ENCODE results near the gene TTLL5.

DNA sequence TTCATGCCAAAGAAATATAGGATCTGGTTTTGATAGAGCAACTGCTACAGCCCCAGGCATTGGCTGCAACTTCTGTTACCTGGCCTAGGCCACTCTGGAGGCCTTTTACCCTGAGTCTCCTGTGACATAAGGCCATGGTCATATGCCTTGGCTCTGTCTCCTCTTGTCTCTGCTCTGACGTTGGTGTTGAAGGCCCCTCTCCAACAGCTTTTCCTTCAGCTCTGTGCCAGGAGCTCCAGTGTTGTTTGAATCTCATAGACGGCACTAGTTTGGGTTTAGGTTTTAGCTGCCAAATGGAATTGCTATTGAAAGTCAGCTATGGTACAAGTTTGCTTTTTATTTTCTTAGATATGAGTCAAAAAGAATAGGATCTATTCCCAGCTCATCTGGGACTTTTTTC lies 41.1 kb downstream of the TTLL5 start:
- TF ChIP-seq, protein P1, sequence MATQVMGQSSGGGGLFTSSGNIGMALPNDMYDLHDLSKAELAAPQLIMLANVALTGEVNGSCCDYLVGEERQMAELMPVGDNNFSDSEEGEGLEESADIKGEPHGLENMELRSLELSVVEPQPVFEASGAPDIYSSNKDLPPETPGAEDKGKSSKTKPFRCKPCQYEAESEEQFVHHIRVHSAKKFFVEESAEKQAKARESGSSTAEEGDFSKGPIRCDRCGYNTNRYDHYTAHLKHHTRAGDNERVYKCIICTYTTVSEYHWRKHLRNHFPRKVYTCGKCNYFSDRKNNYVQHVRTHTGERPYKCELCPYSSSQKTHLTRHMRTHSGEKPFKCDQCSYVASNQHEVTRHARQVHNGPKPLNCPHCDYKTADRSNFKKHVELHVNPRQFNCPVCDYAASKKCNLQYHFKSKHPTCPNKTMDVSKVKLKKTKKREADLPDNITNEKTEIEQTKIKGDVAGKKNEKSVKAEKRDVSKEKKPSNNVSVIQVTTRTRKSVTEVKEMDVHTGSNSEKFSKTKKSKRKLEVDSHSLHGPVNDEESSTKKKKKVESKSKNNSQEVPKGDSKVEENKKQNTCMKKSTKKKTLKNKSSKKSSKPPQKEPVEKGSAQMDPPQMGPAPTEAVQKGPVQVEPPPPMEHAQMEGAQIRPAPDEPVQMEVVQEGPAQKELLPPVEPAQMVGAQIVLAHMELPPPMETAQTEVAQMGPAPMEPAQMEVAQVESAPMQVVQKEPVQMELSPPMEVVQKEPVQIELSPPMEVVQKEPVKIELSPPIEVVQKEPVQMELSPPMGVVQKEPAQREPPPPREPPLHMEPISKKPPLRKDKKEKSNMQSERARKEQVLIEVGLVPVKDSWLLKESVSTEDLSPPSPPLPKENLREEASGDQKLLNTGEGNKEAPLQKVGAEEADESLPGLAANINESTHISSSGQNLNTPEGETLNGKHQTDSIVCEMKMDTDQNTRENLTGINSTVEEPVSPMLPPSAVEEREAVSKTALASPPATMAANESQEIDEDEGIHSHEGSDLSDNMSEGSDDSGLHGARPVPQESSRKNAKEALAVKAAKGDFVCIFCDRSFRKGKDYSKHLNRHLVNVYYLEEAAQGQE (IDR thresholded peaks at IDR 0.05; ENCODE audit: low read depth): no peak
- TF ChIP-seq CEBPB (IDR thresholded peaks at IDR 0.05): no peak
- TF ChIP-seq EP300 (IDR thresholded peaks at IDR 0.05; ENCODE audit: borderline replicate concordance): no peak
